ENCODE results near the gene IGFALS.

IGFALS gene

GRCh38 chr16:1754204-1754603, 39.3 kb downstream of the IGFALS start:
- TF ChIP-seq CTCF (IDR thresholded peaks at IDR 0.05; ENCODE audit: extremely low read depth, missing control alignments): no peak
- DNase-seq (ENCODE audit: low spot score): no peak

DNA sequence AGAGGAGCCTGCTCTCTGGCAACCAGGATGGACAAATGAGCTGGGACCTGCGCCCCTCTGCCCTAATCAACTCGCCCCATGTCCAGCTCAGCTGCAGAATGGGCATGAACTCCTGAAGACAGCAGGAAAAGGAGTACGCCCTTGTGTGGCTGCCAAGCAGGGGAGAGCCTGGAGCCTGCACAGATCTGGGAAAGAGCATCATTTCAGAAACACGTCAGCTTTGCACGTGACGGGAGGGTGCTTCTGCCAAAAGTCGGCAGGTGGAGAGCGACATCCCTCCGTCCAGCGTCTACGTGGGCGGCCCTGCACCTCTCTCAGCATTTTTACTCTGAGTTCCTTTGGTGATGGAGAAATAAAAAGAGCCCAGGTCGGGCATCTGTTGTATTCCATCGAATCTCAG, 40.7 kb downstream of the IGFALS start:
- no peak for TF ChIP-seq CTCF (IDR thresholded peaks at IDR 0.05; ENCODE audit: extremely low read depth, missing control alignments)
- no peak for DNase-seq (ENCODE audit: low spot score)

- no peak for DNase-seq (ENCODE audit: low spot score)
- TF ChIP-seq CTCF (IDR thresholded peaks at IDR 0.05; ENCODE audit: extremely low read depth, missing control alignments): no peak
Observed at GRCh38 chr16:1751946-1752345, 41.6 kb downstream of the IGFALS start.

DNA sequence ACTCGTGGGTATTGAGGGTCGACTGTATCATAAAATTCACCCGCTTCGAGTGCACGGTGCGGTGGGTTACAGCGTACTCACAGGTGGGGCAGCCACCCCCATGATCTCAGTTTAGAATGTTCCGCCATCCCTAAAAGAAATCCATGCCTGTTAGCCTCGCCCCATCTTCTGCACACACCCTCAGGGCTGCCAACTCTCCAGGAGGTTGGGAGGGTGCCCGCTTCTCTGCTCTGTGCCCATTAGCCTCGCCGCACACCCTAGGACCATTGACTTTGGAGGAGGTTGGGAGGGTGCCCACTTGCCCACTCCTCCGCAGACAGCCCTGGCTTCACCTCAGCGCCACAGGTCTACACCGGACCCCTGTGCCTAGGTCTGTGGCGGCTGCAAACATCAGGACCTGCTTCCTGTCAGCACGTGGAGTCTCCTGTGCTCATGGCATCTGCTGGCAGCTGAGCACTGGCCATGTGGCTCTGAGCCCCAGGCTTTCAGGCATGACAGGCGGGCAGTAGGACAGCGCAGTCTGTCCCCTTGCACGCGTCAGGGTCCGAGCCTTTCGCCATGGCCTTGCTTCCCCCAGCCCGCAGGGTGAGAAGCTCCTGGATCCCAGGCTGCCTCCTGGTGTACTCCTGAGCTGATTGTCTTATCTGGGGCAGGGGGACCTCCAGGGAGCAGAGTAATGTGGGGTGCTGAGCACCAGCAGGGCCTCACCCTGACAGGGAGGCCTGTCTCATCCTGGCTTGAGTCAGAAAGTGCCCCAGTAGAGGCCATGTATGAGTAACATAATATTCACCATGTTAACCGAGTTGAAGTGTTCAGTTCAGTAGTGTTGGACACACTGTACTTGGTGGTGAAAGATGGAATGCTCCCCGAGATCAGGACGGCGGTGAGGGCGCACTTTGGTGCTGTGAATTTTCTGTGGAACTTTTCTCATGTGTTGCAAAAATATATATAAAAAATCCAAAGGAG, 44.1 kb downstream of the IGFALS start:
- DNase-seq (ENCODE audit: low spot score): no peak
- no peak for TF ChIP-seq CTCF (IDR thresholded peaks at IDR 0.05; ENCODE audit: extremely low read depth, missing control alignments)

DNA sequence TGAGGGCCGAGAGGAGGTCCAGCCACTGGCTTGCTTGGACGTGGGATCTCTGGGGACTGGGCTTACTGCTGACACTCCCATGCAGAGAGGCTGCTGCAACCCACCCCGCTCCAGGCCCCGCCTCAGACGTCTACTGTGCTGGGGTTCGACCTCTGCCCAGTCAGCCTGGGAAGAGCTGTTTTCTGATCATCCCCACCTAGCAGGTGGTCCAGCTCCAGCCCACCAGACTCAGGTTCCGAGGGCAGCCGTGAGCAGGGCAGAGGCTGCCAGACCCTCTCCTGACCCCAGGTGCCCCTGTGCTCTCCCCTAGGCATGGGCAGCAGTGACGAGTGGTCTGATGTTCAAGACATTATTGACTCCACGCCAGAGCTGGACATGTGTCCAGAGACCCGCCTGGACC, 45.6 kb downstream of the IGFALS start:
- TF ChIP-seq CTCF (IDR thresholded peaks at IDR 0.05; ENCODE audit: extremely low read depth, missing control alignments): no peak
- DNase-seq (ENCODE audit: low spot score): no peak

- TF ChIP-seq CTCF (IDR thresholded peaks at IDR 0.05; ENCODE audit: extremely low read depth, missing control alignments): no peak
- DNase-seq (ENCODE audit: low spot score): no peak
Observed at GRCh38 chr16:1746693-1747195, 46.8 kb downstream of the IGFALS start.

DNA sequence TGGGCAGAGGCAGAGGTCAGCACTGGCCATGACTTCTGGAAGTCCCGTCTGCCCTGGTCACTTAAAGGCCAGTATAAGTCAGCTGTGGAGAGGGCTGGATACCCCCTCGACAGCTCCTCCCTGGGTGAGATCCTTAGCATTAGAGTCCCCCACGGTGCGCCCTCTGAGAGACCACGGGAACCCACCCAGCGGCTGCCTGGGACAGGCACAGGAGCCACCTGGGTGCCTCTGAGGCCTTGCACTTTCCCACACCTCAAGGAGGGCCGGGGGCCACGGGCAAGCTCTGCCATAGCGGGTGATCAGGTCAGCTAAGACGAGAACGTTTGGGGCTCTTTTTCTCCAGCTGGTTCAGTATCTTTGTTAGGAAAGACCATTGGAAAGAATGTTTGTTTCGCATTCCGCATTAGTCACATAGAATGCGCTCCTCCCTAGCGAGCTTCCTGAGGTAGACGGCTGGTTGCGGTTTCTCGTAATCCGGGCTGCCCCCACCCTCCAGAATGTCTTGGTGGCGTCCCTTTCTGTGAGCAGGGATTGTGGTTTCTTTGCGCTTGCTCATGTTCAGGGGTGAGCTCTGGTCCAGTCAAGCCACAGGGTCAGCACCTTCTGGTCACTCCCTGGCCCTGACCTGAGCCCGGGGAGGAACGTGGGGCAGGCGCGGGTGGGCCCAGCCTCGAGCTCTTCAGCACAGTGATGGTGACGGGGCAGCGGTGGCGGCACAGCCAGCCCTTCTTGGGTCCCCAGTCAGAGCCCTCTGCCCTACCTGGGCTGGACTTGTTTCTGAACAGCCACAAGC, 47.4 kb downstream of the IGFALS start:
- DNase-seq (ENCODE audit: low spot score): no peak
- TF ChIP-seq CTCF (IDR thresholded peaks at IDR 0.05; ENCODE audit: extremely low read depth, missing control alignments): no peak
